Liver (tissue), 9 donors: ENCODE measurements around the gene KSR1. TPM values are rescaled to one million over a fixed set of nuclear protein-coding genes. Genes with fewer than 3 reads are reported as not detected.
"Not testable (repeated sequence)": the region's sequence is repeated elsewhere in the genome, so short reads cannot be mapped to it uniquely, and the experiment has no call there.

Experiments used
- DNase-seq: peaks from one replicate; pipeline ENCODE4 v3.0.0-alpha.2; 2017; ENCODE audit warnings: low spot score
- H3K27ac ChIP-seq, 2 donors: one replicate each; pipeline ENCODE4 v1.7.0; 2013; ENCODE audit warnings: inconsistent platforms in 2 of 2, low read length in 2 of 2, control low read depth in 1 of 2, low read depth in 1 of 2, mild to moderate bottlenecking in 1 of 2
- H3K27me3 ChIP-seq, 4 donors: one replicate each; pipeline versions ENCODE4 v1.6.1 to v1.7.0; 2013; ENCODE audit warnings: low read length in 3 of 4, inconsistent platforms in 1 of 4, mild to moderate bottlenecking in 1 of 4, moderate library complexity in 1 of 4; ENCODE audit not compliant: control insufficient read depth in 4 of 4, insufficient read depth in 4 of 4
- H3K36me3 ChIP-seq, 4 donors: one replicate each; pipeline versions ENCODE4 v1.6.1 to v1.7.0; 2013; ENCODE audit warnings: low read length in 3 of 4, mild to moderate bottlenecking in 3 of 4, low read depth in 1 of 4, moderate library complexity in 1 of 4; ENCODE audit not compliant: control insufficient read depth in 4 of 4, insufficient read depth in 3 of 4
- H3K4me1 ChIP-seq, 4 donors: one replicate each; pipeline versions ENCODE4 v1.6.1 to v1.7.0; 2013; ENCODE audit warnings: low read length in 3 of 4, mild to moderate bottlenecking in 3 of 4, moderate library complexity in 1 of 4; ENCODE audit not compliant: control insufficient read depth in 4 of 4, insufficient read depth in 4 of 4
- H3K4me3 ChIP-seq, 3 donors: one replicate each; pipeline versions ENCODE4 v1.6.1 to v1.7.0; 2013; ENCODE audit warnings: low read length in 3 of 3, control low read depth in 1 of 3, low read depth in 1 of 3, mild to moderate bottlenecking in 1 of 3
- H3K9ac ChIP-seq, 2 donors: one replicate each; pipeline ENCODE4 v1.7.0; 2013; ENCODE audit warnings: low read length in 2 of 2, mild to moderate bottlenecking in 2 of 2, moderate library complexity in 2 of 2, control low read depth in 1 of 2, low read depth in 1 of 2
- H3K9me3 ChIP-seq, 4 donors: one replicate each; pipeline versions ENCODE4 v1.6.1 to v1.7.0; 2013; ENCODE audit warnings: low read length in 3 of 4; ENCODE audit not compliant: control insufficient read depth in 4 of 4
- ATF3 ChIP-seq: IDR thresholded peaks from 2 replicates; pipeline ENCODE4 v1.6.1; 2016; ENCODE audit warnings: antibody characterized with exemption
- CTCF ChIP-seq: fragments of 150-350 bp; IDR thresholded peaks from 2 replicates; pipeline ENCODE4 v1.5.1; 2017; ENCODE audit warnings: improper control_type of control experiment, low read depth, low read length; ENCODE audit not compliant: missing input control
- EGR1 ChIP-seq, 2 donors: IDR thresholded peaks; 2 replicates each; pipeline ENCODE4 v1.6.1; 2016 to 2018; ENCODE audit warnings: antibody characterized with exemption in 2 of 2, low read depth in 2 of 2
- FOXA1 ChIP-seq: IDR thresholded peaks from 2 replicates; pipeline ENCODE4 v1.6.1; 2016; ENCODE audit warnings: antibody characterized with exemption
- GABPA ChIP-seq, 2 donors: IDR thresholded peaks in 1 of 2; conservative IDR thresholded peaks in 1 of 2; 2 replicates each; pipeline ENCODE4 v1.6.1; 2016; ENCODE audit warnings: antibody characterized with exemption in 2 of 2, mild to moderate bottlenecking in 1 of 2, moderate library complexity in 1 of 2
- HNF4A ChIP-seq, 2 donors: conservative IDR thresholded peaks; 2 replicates each; pipeline ENCODE4 v1.6.1; 2016; ENCODE audit warnings: antibody characterized with exemption in 2 of 2, mild to moderate bottlenecking in 2 of 2
- JUND ChIP-seq, 2 donors: IDR thresholded peaks; 2 replicates each; pipeline ENCODE4 v1.6.1; 2016; ENCODE audit warnings: antibody characterized with exemption in 2 of 2
- MAX ChIP-seq: IDR thresholded peaks from 2 replicates; pipeline ENCODE4 v1.6.1; 2016; ENCODE audit warnings: antibody characterized with exemption
- NR2F2 ChIP-seq: IDR thresholded peaks from 2 replicates; pipeline ENCODE4 v1.6.1; 2016; ENCODE audit warnings: antibody characterized with exemption
- RAD21 ChIP-seq, 2 donors: IDR thresholded peaks; 2 replicates each; pipeline ENCODE4 v1.6.1; 2016; ENCODE audit warnings: antibody characterized with exemption in 2 of 2, mild to moderate bottlenecking in 2 of 2
- REST ChIP-seq: IDR thresholded peaks from 2 replicates; pipeline ENCODE4 v1.6.1; 2016; ENCODE audit warnings: antibody characterized with exemption, mild to moderate bottlenecking
- SP1 ChIP-seq: IDR thresholded peaks from 2 replicates; pipeline ENCODE4 v1.6.1; 2018; ENCODE audit warnings: antibody characterized with exemption, mild to moderate bottlenecking
- TAF1 ChIP-seq: conservative IDR thresholded peaks from 2 replicates; pipeline ENCODE4 v1.6.1; 2016; ENCODE audit warnings: antibody characterized with exemption, mild to moderate bottlenecking
- YY1 ChIP-seq: IDR thresholded peaks from 2 replicates; pipeline ENCODE4 v1.6.1; 2016; ENCODE audit warnings: antibody characterized with exemption, mild to moderate bottlenecking
- ZBTB33 ChIP-seq: IDR thresholded peaks from 2 replicates; pipeline ENCODE4 v1.6.1; 2016; ENCODE audit warnings: antibody characterized with exemption
- WGBS: extraction: QIAGEN DNeasy Blood & Tissue Kit; methylation state at CpG from one replicate; pipeline ENCODE4 v1.1.7; 2013; 5-methylcytosine and 5-hydroxymethylcytosine counted together
- polyA plus RNA-seq, 2 donors: library from polyadenylated mRNA; stranded (reverse) in 1 of 2; unstranded in 1 of 2; fragments of 200-250 nt in 1 of 2; fragments of >200 nt in 1 of 2; fragmentation: Nextera tagmentation in 1 of 2; extraction: Ambion mirVana in 1 of 2; gene quantifications; one replicate each; pipeline versions ENCODE4 v1.2.1 to v1.2.3, GENCODE V29; 2013 to 2015
- total RNA-seq, 2 donors: library from RNA; depleted of rRNA; stranded (reverse); fragments of >200 nt; gene quantifications; one replicate each; pipeline ENCODE4 v1.2.3, GENCODE V29; 2014
- donor health status: healthy.
- donor health status: healthy.
- donor health status: healthy.
- donor health status: healthy.
- donor health status: healthy.

The KSR1 gene
- total and polyA plus RNA-seq, 4 donors = 1.2 to 9.0 (median 4.1) TPM

GRCh38 chr17:27425991-27426390, 30.3 kb upstream of the KSR1 start:
- H3K9ac ChIP-seq = no peak overlapping the region
- WGBS = 86% methylated on average over 3 of the region's 3 CpGs
- no peaks in the 10 kb centered on the region for H3K9me3 ChIP-seq
- H3K27me3 ChIP-seq = no peaks in the 10 kb centered on the region
- H3K4me1 ChIP-seq = no peaks in the 10 kb centered on the region
- no peak overlapping the region for H3K27ac ChIP-seq
- H3K36me3 ChIP-seq = no peaks in the 10 kb centered on the region
- TF ChIP-seq ATF3 (no peak), YY1 (no peak), GABPA (IDR thresholded peaks at IDR 0.05 in 1 of 2, conservative IDR thresholded peaks at IDR 0.05 in 1 of 2) (no peak)
- DNase-seq = no peak
- H3K4me3 ChIP-seq = no peak overlapping the region

GRCh38 chr17:27426471-27426870, 29.8 kb upstream of the KSR1 start:
- not testable (repeated sequence) for H3K4me1 ChIP-seq, H3K27ac ChIP-seq, H3K27me3 ChIP-seq, H3K4me3 ChIP-seq, H3K9me3 ChIP-seq, H3K9ac ChIP-seq, H3K36me3 ChIP-seq, DNase-seq
- 75% methylated on average over 3 of the region's 3 CpGs for WGBS

GRCh38 chr17:27427166-27427862, 28.9 kb upstream of the KSR1 start:
- not testable (repeated sequence) for H3K4me1 ChIP-seq, H3K4me3 ChIP-seq, H3K27ac ChIP-seq, H3K36me3 ChIP-seq, DNase-seq, H3K9ac ChIP-seq, H3K27me3 ChIP-seq, H3K9me3 ChIP-seq
- WGBS = 91% methylated on average over 4 of the region's 5 CpGs

- 92% methylated on average over 9 of the region's 9 CpGs for WGBS
- no peak for DNase-seq
- no peaks in the 10 kb centered on the region for H3K27me3 ChIP-seq
- TF ChIP-seq SP1 (no peak), RAD21 (IDR thresholded peaks at IDR 0.05) (no peak), GABPA (IDR thresholded peaks at IDR 0.05 in 1 of 2, conservative IDR thresholded peaks at IDR 0.05 in 1 of 2) (no peak), MAX (no peak), JUND (IDR thresholded peaks at IDR 0.05) (no peak), EGR1 (IDR thresholded peaks at IDR 0.05; ENCODE audit: low read depth in 2 of 2) (no peak), NR2F2 (no peak), CTCF (no peak), REST (no peak), FOXA1 (no peak), HNF4A (conservative IDR thresholded peaks at IDR 0.05) (no peak), ZBTB33 (no peak), TAF1 (no peak)
These were observed 27.3 kb upstream of the KSR1 start for GRCh38 chr17:27428781-27429505.

More at GRCh38 chr17:27428781-27429505, 27.3 kb upstream of the KSR1 start:
- no peak overlapping the region for H3K27ac ChIP-seq
- H3K9ac ChIP-seq = no peak overlapping the region
- no peaks in the 10 kb centered on the region for H3K36me3 ChIP-seq
- no peak overlapping the region for H3K4me3 ChIP-seq
- no peaks in the 10 kb centered on the region for H3K9me3 ChIP-seq
- no peaks in the 10 kb centered on the region for H3K4me1 ChIP-seq
